GM11168 (cell line): Measurements from ENCODE around the gene ABCA2.

ENCODE experiments used
- in situ Hi-C: fragments of 300-500 bp; cut with MboI; formaldehyde crosslinking; loops from one replicate; pipeline ENCODE4 v1.12.0; 2022; ENCODE audit warnings: low sequenced_read_pairs; ENCODE audit not compliant: unreplicated experiment

The ABCA2 gene

GRCh38 chr9:136957461-136957860 is 70.6 kb downstream of the ABCA2 start:
- in situ Hi-C loops: no loop called here
